ENCODE data around the gene ERGIC1.

DNA sequence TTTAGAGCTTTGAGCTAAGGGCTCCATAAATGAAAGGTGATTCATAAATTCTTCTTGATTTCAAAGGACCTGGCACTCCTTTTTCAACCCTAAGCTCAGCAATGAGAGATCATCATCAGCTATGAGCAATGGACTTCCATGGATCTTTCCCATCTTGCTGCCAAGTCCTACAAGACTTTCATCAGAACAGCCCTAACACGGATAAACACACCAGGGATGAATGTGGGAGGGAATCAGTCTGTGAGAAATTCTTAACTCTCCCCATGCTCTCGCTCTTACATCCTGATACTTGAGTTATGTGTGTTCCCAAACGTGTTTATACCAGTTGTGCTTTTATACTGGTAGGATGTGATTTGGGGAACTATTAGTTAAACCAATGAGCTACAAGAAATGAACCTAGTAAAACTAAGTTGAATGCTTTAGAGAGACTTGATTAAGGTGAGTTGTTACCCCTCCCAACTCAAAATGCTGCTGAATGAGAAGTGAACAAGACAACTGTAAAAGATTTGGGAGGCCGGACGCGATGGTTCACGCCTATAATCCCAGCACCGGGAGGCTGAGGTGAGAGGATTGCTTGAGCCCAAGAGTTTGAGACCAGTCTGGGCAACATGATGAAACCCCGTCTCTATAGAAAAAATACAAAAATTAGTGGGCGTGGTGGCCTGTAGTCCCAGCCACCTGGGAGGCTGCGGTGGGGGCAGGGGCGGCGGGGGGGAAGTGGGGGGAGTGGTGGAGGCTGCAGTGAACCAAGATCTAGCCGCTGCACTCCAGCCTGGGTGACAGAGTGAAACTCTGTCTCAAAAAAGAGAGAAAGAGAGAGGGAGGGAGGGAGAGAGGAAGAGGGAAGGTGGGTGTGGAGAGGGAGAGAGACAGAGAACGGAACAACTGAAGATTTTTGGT, 120.0 kb downstream of the ERGIC1 start:
- no peak for TF ChIP-seq CTCF (IDR thresholded peaks at IDR 0.05)
- TF ChIP-seq, protein P1, sequence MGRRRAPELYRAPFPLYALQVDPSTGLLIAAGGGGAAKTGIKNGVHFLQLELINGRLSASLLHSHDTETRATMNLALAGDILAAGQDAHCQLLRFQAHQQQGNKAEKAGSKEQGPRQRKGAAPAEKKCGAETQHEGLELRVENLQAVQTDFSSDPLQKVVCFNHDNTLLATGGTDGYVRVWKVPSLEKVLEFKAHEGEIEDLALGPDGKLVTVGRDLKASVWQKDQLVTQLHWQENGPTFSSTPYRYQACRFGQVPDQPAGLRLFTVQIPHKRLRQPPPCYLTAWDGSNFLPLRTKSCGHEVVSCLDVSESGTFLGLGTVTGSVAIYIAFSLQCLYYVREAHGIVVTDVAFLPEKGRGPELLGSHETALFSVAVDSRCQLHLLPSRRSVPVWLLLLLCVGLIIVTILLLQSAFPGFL (CRISPR knock-in tag; IDR thresholded peaks at IDR 0.05; ENCODE audit: borderline replicate concordance), result no peak
